ENCODE measurements around the gene HTR3A.

HTR3A gene

DNA sequence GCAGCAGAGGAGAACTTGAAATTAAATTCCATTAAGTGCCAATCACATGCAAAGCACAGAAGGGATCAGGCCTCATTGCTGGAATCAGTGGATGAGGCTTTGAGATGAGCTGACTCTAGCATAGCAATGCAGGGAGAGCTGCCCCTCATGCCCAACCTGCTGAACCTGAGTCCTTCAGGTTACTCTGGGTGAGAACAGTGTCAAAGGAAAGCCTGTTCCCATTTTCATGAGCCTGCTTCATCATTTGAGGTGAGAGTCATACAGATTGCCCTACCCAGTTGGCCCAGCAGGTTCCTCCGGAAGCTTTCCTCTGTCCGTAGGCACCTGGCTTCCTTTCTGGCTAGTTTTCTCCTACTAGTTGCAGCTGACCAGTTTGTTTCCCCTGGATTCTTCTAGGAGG lies 58.7 kb downstream of the HTR3A start:
- Histone ChIP-seq H3K9me3 (no peaks in the 10 kb centered on the region), H3K36me3 (no peaks in the 10 kb centered on the region), H3K27ac (no peak overlapping the region), H3K27me3 (peaks cover 9% of the 10 kb centered on the region), H3K4me3 (ENCODE audit: low read depth in 1 of 2, low read length in 1 of 2) (no peak overlapping the region), H3K4me1 (ENCODE audit: control insufficient read depth in 1 of 2, insufficient read depth in 1 of 2, low read depth in 1 of 2, low read length in 1 of 2) (peaks cover 10 to 23% of the 10 kb centered on the region in 2 experiments)
- TF ChIP-seq, protein P1, sequence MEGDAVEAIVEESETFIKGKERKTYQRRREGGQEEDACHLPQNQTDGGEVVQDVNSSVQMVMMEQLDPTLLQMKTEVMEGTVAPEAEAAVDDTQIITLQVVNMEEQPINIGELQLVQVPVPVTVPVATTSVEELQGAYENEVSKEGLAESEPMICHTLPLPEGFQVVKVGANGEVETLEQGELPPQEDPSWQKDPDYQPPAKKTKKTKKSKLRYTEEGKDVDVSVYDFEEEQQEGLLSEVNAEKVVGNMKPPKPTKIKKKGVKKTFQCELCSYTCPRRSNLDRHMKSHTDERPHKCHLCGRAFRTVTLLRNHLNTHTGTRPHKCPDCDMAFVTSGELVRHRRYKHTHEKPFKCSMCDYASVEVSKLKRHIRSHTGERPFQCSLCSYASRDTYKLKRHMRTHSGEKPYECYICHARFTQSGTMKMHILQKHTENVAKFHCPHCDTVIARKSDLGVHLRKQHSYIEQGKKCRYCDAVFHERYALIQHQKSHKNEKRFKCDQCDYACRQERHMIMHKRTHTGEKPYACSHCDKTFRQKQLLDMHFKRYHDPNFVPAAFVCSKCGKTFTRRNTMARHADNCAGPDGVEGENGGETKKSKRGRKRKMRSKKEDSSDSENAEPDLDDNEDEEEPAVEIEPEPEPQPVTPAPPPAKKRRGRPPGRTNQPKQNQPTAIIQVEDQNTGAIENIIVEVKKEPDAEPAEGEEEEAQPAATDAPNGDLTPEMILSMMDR (IDR thresholded peaks at IDR 0.05) = no peak

DNA sequence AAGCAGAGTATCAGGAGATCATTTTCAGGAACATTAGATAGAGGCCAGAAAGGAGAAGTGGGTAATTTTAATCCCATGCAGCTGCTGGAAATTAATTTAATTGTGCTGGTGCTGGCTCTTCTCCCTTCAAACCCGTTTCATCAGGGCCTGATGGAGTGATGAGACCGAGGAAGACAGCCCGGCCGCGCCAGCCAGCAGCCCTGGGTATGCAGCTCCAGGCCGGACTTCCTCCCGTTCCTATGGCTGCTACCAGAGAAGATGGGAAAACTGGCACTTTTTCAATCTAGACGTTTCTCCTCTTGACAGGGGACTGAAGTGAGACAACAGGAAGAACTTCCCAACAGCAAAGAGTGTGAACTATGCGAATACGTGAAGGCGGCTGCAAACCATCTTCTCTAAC lies 60.0 kb downstream of the HTR3A start:
- Histone ChIP-seq H3K9me3 (no peaks in the 10 kb centered on the region), H3K27ac (no peak overlapping the region), H3K4me3 (ENCODE audit: low read depth in 1 of 2, low read length in 1 of 2) (no peak overlapping the region), H3K36me3 (no peaks in the 10 kb centered on the region), H3K4me1 (ENCODE audit: control insufficient read depth in 1 of 2, insufficient read depth in 1 of 2, low read depth in 1 of 2, low read length in 1 of 2) (peaks cover 10 to 23% of the 10 kb centered on the region in 2 experiments), H3K27me3 (peaks cover 9% of the 10 kb centered on the region)
- TF ChIP-seq, protein P1 (IDR thresholded peaks at IDR 0.05) = no peak

DNA sequence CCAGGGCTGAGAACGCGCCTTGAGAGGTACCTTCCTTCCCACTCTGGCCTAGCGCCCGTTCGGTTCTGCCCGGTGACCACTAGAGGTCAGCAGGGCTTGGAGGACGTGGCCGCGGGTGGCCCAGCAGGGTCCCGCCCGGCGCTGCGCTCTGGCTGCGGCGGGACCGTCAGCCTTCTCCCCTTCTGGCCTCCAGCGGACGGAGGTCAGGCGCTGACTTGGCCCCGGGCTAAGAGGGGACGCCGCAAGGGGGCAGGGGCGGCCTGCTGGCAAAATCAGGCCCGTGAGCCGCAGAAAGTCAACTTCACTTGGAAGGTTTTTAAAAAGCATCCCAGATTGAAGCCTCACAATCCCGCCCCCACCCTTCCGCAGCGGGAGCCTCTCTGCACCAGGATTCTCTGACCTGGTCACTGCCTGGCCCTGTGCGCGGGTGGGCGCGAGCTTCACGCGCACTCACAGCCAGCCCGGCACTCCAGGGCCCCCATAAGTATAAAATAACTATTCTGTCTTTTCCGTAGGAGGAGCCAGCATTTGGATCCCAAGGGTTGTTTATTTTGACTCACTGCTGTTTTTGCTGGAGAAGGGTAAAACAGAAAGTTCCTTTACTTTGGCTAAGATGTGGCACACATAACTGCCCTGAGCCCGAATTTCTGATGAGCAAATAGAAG lies 61.4 kb downstream of the HTR3A start:
- H3K4me1 ChIP-seq (ENCODE audit: control insufficient read depth in 1 of 2, insufficient read depth in 1 of 2, low read depth in 1 of 2, low read length in 1 of 2) = peaks cover 10 to 23% of the 10 kb centered on the region in 2 experiments
- H3K27ac ChIP-seq = no peak overlapping the region
- H3K4me3 ChIP-seq (ENCODE audit: low read depth in 1 of 2, low read length in 1 of 2) = peak overlapping the region in 1 of 2 experiments; percentile 20
- TF ChIP-seq, protein P1 (IDR thresholded peaks at IDR 0.05) = peak; percentile 68
- no peaks in the 10 kb centered on the region for H3K36me3 ChIP-seq
- H3K9me3 ChIP-seq = no peaks in the 10 kb centered on the region
- H3K27me3 ChIP-seq = peaks cover 9% of the 10 kb centered on the region

DNA sequence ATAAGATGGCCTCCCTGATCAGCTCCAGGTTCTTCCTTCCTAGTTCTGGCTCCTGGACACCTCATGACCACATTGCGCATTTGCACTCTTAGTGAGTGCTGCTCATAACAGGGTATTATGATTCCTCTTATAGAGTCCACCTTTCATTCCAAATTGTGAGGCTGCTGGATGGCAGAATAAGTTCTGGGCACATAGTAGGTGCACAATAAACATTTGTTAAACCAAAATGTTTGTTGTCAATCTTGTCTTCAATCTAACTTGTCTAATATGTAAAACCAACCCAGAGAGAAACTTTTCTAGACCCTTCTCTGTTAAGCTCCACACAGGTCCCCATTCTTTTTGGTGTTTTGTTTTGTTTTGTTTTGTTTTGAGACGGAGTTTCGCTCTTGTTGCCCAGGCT lies 62.0 kb downstream of the HTR3A start:
- Histone ChIP-seq H3K9me3 (no peaks in the 10 kb centered on the region), H3K27me3 (peaks cover 9% of the 10 kb centered on the region), H3K4me3 (ENCODE audit: low read depth in 1 of 2, low read length in 1 of 2) (no peak overlapping the region), H3K4me1 (ENCODE audit: control insufficient read depth in 1 of 2, insufficient read depth in 1 of 2, low read depth in 1 of 2, low read length in 1 of 2) (peaks cover 7 to 16% of the 10 kb centered on the region in 2 experiments), H3K27ac (no peak overlapping the region), H3K36me3 (no peaks in the 10 kb centered on the region)
- TF ChIP-seq, protein P1 (IDR thresholded peaks at IDR 0.05) = no peak

DNA sequence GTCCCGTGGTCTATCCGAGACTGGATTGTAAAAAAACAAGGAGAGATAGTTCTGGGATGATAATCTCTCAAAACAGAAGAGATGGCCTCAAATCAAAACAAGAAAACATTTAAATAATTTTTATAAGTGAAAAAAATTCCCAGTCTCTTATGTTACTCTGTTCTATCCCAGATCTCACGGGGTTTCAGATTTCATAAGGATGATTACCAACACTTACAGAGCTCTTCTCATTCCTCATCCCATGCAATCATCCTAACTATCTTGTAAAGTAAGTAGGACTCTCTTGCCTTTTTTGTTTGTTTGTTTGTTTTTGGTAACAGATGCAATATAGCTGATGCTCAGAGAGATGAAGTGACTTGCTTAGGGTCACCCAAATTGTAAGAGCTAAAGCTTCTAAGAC lies 64.6 kb downstream of the HTR3A start:
- Histone ChIP-seq H3K4me1 (ENCODE audit: control insufficient read depth in 1 of 2, insufficient read depth in 1 of 2, low read depth in 1 of 2, low read length in 1 of 2) (peaks cover 7 to 9% of the 10 kb centered on the region in 2 experiments), H3K9me3 (no peaks in the 10 kb centered on the region), H3K4me3 (ENCODE audit: low read depth in 1 of 2, low read length in 1 of 2) (no peak overlapping the region), H3K27ac (no peak overlapping the region), H3K36me3 (no peaks in the 10 kb centered on the region), H3K27me3 (peaks cover 9% of the 10 kb centered on the region)
- TF ChIP-seq, protein P1 (IDR thresholded peaks at IDR 0.05) = no peak
